IPS-NIHi7 (cell line): Measurements from ENCODE around the gene KCNG1.
"Not testable (repeated sequence)": the region's sequence is repeated elsewhere in the genome, so short reads cannot be mapped to it uniquely, and the experiment has no call there.

Source experiments
- DNase-seq: peaks from one replicate; pipeline ENCODE4 v3.0.0; 2012; ENCODE audit warnings: mixed read lengths; ENCODE audit errors: extremely low spot score

The KCNG1 gene

DNA sequence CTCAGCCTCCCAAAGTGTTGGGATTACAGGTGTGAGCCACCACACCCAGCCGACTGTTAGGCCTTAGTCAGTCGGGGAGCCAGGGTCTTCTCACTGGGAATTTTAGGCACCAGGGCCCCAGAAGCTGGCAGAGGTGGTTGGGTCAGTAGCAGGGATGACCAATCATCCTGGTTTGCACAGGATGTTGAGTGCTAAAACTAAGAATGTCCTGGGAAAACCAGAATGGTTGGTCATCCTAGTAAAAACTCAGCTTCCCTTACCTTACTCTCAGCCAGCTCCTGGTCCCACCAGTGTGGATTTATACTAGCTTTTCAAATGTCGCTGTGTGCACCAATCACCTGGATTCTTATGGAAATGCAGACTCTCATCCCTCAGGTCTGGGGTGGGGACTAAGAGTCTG lies 31.8 kb downstream of the KCNG1 start:
- DNase-seq = no peak

DNA sequence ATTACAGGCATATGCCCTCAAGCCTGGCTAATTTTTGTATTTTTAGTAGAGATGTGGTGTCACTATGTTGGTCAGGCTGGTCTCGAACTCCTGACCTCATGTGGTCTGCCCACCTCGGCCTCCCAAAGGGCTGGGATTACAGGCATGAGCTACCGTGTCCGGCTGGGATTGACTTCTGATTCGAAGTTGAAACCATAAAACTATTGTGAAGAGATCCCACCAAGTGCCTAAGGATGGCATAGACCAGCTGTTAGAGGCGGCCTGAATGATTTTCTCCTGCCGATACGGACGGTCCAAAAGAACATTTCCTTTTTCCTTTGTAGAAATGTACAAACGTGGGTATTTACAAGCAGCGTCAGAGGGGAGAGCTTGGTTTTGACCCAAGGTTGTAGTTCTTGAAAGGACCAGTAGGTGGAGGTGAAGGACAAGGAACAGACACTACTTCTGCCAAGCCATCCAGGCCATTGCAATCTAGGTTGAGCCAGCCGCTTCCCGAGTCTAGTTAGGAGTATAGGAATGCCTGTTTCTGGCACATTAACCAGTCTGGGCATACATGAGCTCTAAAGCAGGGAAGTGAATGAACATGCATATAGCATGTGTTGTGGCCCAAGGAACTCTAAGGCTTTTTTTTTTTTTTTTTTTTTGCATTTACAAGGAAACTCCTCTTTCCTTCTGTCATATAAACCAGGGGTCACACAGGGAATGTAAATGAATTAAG lies 35.3 kb downstream of the KCNG1 start:
- peak; percentile 78 for DNase-seq

DNA sequence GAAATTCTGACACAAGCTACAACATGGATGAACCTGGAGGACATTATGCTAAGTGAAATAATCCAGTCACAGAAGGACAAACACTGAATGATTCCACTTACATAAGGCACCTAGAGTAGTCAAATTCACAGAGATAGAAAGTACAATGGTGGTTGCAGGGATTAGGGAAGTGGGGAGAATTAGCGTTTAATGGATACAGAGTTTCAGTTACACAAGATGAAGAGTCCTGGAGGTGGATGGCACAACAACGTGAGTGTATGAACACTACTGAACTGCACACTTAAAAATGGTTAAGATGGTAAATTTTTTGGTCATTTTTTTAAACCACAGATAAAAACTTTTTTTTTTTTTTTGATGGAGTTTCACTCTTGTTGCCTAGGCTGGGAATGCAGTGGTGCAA lies 39.6 kb downstream of the KCNG1 start:
- DNase-seq = no peak

DNA sequence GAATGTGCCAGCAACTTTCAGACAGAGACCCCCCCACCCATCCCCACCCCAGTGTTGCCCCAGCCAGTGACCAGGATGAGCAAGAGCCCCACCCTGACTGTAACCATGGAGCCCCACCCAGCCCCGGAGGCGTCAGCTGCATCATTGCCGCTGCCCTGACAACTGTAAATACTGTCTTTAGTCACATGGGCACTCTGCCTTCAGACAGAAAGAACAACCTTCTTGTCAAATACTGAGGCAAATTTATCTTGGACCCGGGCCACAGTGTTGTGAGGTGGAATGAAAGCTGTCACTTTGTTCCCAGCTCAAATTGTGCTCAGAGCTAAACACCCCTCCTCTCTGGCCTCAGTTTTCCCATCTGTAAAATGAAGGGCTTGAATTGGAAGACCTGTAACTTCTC lies 40.5 kb downstream of the KCNG1 start:
- no peak for DNase-seq

DNA sequence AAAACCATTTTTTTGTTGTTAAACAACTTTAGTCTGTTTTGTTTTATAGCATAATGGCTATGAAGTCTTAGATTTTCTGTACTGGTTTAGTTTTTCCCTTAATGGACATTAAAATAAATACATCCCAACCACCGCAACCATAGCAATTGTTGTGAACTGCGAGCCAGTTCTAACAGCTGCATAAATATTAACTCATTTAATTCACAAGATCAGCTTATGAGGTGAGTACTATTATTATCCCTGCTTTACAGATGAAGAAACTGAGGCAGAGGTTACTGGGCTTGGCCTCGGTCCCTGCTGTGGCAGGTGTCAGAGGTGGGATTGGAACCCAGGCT lies 41.2 kb downstream of the KCNG1 start:
- DNase-seq = no peak

DNA sequence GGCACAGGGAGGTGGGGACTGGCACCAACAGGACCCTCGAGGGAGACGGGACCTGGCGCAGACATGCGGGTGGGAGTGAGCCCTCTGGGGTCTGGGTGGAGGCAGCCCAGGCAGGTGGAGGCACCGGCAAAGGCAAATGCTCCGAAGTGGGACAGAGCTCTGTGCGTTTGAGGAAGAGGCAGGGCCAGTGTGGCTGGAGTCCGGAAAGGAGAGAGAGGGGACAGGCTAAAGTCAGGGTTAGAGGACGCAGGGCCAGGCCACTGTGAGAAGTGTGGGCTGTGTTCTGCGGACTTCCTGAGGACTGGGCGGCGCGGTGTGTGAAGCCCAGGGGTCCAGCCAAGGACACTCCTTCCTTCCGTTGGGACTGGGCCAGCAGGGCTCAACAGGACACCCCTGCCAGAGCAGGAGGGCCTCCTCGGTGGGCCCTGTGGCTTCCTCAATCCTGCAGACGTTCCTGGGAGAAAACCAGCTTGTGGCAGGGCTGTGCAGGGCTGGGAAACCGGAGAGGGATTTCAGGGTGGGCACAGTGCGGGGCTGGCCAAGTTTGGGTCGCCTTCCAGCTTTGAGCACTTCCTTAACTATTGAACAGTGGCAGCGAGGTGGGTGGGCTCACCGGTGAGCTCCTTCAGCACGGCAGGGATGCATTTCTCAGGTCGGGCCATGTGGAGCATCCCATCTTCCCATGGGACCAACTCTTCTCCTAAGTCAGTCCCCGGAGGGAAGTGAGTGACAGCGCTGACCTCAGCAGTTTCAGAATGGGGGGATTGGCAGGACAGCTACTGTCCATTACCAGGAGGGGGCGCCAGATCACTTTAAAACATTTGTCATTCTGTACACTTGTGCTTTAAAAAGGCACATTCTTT lies 41.8 kb downstream of the KCNG1 start:
- DNase-seq = peak; percentile 83

DNA sequence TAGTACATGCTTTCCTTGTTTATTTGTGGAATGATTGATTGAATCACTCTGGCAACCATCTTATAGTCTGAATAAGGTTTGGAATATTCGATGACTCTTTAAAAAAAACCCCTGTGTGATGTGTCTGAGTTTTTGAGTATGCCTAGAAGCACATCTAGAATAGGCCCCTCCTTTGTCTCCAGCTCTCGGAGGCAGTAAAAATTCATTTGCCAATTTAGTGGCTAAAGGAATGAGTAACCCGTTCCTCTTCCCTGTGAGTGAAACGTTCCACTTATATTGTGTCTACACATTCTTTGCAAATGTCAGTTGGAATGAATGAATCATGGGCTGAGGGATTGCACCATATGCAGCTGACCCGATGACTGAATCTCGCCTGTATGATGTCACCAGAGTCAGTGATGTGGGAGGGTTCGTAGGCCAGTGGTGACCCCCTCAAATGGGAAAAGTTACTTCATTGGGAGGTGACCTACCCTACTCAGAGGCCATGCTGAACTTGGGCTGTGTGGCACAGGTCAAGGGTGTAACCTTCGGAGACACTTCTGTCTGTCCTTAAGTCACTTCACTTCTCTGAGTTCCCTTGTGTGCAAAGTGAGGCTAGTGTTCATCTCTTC lies 42.7 kb downstream of the KCNG1 start:
- DNase-seq = no peak

DNA sequence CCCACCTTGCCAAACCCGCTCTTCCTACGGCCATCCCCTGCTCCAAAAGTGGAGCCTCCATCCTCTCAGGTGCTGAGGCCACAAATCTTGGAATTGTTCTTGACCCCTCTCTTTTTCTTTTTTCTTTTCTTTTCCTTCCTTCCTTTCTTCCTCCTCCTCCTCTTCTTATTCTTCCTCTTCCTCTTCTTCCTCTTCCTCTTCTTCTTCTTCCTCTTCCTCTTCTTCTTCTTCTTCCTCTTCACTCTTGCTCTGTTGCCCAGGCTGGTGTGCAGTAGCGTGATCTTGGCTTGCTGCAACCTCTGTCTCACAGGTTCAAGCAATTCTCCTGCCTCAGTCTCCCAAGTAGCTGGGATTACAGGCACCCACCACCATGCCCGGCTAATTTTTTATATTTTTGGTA lies 44.4 kb downstream of the KCNG1 start:
- not testable (repeated sequence) for DNase-seq

DNA sequence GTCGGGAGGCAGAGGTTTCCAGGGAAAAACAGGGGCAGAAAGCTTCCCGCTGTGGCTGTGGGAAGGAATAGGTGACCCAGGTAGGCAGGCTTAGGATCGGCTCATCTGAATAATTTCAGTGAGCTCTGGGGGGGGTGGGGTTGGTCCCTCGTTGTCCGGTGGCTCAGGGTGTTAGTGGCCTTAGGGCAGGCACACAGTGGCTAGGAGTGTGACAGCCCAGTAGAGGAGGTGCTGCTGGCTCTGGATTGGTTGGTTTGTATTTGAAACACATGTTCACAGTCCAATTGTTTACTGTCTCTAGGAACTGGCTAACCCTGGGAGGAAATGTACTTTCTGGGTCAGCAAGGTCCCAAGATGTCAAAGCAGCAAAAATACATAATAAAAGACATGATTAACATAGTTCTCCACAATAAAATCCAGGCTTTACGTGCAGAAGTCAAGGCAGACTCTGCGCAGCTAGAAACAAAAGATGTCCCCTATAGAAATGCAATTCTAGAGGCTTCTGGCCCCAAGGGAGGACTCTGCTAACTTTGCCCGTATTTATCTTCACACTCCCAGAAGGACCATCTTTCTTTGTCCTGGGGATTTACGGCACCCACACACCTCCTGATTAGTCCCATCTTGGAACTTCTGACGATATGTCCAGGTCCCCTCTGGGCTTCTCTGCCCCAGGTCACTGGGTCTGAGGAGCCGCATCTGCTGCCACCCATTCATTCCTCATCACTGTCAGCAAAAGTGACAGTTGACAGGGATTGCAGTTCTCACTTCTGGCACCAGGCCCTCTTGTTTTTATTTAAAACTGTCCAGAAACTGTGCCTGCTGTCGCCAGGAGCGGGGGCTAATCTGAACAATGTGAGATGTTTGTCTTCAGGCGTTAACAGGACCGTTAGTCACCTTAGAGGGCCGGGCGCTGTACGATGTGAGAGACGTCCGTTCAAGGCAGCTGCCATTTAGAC lies 45.6 kb downstream of the KCNG1 start:
- no peak for DNase-seq

DNA sequence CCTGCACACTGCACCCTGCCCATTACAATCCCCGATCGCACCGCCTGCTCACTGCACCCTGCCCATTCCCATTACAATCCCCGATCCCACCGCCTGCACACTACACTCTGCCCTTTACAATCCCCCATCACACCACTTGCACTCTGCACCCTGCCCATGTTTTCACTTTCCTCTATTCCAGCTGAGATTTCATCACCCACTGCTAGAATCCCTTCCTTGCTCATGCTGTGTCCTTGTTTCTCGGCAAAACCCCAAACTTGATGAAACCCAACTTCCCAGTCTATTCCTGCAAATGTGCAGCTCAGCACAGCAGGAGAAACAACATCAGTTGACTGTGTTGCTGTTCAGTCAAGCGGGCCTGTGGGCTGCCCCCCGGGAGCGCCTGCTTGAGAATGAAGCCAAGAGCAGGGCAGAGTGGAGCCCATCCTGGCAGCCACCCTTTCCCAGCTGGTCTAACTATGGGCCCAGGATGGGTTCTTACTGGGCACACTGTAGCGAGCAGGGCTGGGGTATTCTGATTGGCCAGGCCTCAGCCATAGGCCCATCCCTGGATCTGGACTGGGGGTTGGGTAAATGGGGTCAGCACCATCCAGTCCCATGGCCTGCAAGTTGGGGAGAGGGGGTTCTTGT lies 47.1 kb downstream of the KCNG1 start:
- no peak for DNase-seq

DNA sequence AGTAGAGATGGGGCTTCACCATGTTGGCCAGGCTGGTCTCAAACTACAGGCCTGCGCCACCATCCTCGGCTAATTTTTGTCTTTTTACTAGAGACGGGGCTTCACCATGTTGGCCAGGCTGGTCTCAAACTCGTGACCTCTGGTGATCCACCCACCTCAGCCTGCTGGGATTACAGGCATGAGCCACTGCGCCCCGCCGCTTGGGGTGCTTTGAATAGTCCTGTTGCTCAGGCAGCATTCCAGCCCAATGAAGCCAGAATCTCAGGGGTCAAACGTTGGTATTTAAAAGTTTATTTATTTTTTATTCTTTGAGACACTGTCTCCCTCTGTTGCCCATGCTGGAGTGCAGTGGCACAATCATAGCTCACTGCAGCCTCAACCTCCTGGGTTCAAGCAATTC lies 53.0 kb downstream of the KCNG1 start:
- no peak for DNase-seq

DNA sequence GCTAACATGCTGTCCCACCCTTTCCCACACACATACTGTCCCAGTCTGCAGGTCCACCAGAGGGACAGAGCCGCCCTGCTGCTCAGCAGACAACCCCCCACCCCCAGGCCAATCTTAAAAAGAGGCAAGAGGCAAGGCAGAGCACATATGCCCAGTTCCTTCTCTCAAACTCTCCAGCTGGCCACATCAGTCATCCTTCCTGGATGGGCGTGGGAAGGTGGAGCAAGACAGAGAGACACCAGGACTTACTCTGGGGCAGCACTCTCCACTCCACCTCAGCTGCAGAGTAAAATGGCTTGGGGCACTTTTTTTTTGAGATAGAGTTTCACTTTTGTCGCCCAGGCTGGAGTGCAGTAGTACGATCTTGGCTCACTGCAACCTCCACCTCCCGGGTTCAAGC lies 53.5 kb downstream of the KCNG1 start:
- DNase-seq = no peak

DNA sequence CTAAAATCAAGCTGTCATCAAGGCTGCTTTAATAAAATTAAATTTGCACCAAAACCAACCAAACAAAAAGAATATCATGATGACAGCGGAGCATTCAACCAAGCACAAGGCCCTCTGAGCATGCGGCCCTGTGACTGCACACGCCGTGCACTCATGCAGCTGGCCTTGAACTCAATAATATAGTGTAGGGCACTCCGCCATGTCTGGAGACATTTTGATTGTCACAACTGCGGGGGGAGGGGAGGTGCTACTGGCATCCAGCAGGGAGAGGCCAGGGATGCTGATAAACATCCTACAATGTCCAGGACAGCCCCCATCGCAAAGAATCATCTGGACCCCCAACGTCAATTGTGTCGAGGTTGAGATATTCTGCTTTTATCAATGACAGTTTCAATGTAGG lies 54.6 kb downstream of the KCNG1 start:
- DNase-seq = no peak

DNA sequence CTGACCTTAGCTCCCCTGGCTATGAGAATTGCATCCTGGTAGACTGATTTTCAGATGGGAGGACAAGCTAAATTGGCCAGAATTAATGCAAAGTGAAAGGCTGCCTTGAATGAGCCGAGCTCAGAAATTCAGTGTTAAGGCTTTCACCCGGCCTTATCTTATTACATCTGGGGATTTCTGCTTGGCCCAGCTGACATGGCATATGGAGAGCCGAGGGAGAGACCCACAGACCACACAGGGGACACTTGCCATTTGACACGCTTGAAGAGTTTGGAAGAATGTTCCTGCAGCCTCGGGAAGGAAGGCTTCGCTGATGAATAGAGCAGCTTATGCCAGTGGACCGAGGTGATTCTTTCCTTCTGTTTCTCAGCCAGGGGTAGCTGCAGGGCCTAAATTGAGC lies 55.3 kb downstream of the KCNG1 start:
- no peak for DNase-seq

DNA sequence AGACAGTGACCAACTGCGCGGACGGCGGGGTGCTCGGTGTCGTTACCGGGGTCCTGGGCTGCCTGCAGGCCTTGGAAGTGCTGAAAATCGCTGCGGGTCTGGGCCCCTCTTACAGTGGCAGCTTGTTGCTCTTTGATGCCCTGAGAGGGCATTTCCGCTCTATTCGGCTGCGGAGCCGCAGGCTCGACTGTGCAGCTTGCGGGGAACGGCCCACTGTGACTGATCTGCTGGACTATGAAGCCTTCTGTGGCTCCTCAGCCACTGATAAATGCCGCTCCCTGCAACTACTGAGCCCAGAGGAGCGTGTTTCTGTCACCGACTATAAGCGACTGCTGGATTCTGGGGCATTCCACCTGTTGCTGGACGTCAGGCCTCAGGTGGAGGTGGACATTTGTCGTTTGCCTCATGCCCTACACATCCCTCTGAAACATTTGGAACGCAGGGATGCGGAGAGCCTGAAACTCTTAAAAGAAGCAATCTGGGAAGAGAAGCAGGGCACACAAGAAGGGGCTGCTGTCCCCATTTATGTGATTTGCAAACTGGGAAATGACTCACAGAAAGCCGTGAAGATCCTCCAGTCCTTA lies 63.3 kb downstream of the KCNG1 start:
- DNase-seq = no peak

DNA sequence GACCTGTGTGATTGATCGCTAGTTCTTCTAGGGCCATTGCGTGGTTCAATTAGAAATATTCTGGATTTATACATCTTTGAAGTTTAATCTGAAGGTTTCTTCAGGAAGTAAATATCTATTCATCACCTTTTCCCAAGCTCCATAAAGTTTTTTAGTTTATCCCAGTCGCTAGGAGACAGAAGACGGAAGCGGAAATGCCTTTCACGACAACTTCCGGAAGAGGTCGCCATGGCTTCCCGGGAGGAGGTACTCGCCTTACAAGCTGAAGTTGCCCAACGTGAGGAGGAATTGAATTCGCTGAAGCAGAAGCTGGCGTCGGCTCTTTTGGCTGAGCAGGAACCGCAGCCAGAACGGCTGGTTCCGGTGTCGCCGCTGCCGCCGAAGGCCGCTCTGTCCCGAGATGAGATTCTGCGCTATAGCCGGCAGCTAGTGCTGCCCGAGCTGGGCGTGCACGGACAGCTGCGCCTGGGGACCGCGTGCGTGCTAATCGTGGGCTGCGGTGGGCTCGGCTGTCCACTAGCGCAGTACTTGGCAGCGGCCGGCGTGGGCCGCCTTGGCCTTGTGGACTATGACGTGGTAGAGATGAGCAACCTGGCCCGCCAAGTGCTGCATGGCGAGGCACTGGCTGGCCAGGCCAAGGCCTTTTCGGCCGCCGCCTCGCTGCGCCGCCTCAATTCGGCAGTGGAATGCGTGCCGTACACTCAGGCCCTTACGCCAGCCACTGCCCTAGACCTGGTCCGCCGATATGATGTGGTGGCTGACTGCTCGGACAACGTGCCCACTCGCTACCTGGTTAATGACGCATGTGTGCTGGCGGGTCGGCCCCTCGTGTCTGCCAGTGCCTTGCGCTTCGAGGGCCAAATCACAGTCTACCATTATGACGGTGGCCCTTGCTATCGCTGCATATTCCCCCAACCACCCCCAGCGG lies 64.0 kb downstream of the KCNG1 start, which contains the start of gene MOCS3:
MOCS3 (plus strand) TSS at position 204 of the 928 bp plus-strand sequence; CDS start at position 229, 25 bp downstream.
- DNase-seq = peak; percentile 79

DNA sequence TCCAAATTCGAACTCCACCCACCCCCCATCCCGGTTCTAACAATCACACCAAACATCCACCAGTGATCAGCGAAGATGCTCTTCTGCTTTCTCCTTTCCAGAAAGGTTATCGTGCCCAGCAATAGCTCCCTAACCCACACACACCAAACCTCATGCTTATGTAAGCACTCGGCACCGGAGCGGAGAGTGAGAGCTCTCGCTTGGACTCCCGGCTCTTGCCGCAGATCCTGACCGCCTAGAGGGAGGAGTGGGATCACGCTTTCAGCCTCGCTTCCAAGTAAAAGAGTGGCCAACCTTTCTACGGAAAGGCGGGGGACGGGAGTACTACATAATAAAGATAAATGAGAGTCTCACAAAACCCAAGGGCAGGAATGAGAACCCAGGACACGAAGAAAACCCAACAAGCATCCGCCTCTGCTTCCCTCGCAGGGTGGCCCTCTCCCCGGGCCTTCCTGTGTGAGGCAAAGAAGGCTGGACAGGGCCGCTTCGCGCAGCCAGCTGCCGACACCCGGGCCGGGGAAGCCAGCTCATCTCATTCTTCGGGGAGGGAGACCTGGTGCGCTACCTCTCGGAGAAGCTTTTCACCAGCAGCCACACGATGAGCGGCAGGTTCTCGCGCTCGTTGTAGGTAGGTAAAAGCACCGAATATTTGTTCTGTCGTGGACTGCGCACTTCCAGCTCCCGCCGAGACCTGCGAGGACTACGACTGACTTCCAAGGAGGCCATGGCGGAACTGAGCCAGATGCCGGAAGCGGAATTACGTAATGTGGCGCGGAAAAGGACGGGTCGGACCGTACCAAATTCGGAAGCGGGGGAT lies 64.9 kb downstream of the KCNG1 start, which contains the start of gene DPM1:
DPM1 (minus strand) TSS at position 735 of the 817 bp plus-strand sequence; CDS start at position 726, 9 bp downstream.
- peak; percentile 85 for DNase-seq

DNA sequence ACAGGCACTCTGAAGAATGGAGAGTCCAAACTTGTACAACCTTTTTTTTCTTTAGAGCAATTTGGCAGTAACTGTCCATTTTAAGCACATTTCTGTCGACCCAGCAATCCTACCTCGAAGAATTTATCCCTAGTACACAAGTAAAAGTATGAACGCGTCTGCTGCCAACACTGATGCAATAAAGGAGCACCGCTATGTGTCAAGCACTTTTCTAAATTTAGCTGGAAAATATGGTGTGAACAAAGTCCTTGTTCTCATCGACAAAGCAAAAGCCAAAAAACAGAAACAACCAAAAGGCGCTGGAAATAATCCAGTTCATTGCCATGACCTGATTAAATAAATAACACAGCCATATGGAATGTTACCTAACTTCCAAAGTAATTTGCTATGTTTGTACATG lies 65.6 kb downstream of the KCNG1 start:
- no peak for DNase-seq

DNA sequence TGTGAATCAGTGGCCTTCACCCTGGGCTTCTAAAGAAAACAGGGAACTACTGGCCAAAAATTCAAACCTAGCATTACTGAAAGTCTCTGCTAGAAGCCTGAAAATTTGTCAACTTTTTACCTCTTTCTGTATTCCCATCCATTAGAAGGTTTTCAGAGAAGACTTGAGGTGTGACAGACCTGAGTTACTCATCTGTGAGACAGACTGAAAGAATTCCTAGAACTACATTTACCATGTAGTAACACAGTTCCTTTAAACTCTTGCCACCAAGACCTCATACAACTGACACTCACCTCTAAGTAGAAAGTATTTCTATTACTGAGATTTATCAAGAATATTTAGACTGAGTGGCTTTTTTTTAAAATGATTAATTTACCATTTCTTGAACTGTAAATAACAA lies 69.1 kb downstream of the KCNG1 start:
- DNase-seq = no peak
